ENCODE results near the gene GALNT6.
"Not testable (repeated sequence)": the region's sequence is repeated elsewhere in the genome, so short reads cannot be mapped to it uniquely, and the experiment has no call there.

The GALNT6 gene

DNA sequence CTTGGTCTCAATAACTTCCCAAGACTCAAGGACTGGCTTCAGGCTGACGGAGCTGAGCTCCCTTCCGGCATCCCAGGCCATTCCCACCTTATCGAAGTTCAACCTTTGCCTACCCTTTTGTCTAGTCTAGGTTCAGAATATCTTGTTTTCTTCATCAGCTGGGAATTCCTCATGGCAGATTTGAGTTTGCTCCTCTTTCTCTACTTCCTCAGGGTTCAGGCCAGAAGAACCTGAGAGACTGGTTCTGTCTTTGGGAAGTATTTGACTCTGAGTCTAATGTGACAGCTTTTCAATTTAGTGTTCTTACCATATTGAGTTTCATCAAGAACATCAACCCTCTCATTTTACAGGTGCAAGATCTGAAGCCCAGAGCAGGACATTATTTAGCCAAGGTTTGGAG is 69.3 kb downstream of the GALNT6 start:
- DNase-seq = no peak

GRCh38 chr12:51320695-51321320 is 70.4 kb downstream of the GALNT6 start:
- no peak for DNase-seq

GRCh38 chr12:51320311-51320694 is 70.9 kb downstream of the GALNT6 start:
- no peak for DNase-seq

- no peak for DNase-seq
Measured at GRCh38 chr12:51318846-51319599, 72.2 kb downstream of the GALNT6 start.

DNA sequence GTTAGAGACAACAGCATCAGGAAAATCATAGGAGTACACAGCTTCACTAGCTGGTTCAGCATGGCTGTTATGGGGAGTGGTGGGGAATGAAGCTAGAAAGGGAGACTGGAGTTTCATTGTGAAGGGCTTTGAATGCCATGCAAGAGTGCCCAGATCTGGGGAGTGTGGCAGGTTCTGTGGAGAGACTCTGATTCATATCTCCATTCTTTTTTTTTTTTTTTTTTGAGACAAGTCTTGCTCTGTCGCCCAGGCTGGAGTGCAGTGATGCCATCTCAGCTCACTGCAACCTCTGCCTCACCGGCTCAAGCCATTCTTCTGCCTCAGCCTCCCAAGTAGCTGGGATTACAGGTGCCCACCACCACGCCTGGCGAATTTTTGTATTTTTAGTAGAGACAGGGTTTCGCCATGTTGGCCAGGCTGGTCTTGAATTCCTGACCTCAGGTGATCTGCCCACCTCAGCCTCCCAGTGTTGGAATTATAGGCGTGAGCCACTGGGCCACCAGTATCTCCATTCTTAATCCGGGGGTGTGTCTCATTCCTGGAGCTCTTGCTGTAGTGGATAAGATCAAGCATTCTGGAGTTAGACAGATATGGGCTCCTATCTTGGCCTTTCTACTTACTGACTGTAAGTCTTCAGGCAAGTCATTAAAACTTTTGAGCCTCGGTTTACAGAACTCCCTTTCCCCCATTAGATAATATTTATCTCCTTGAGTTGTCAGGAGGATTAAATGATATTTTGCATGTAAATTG is 73.0 kb downstream of the GALNT6 start:
- DNase-seq = not testable (repeated sequence)

DNA sequence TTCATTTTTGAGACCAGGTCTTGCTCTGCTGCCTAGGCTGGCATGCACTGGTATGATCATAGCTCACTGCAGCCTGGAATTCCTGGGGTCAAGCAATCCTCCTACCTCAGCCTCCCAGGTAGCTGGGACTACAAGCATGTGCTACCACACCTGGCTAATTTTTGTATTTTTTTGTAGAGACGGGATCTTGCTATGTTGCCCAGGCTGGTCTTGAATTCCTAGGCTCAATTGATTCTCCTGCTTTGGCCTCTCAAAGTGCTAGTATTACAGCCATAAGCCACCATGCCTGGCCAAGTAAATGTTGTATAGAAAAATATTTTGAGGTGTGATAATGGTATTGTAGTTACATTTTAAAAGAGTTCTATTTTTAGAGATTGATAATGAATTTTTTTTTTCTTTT is 79.8 kb downstream of the GALNT6 start:
- no peak for DNase-seq

- DNase-seq = no peak
Measured at GRCh38 chr12:51307655-51308593, 83.3 kb downstream of the GALNT6 start.

DNA sequence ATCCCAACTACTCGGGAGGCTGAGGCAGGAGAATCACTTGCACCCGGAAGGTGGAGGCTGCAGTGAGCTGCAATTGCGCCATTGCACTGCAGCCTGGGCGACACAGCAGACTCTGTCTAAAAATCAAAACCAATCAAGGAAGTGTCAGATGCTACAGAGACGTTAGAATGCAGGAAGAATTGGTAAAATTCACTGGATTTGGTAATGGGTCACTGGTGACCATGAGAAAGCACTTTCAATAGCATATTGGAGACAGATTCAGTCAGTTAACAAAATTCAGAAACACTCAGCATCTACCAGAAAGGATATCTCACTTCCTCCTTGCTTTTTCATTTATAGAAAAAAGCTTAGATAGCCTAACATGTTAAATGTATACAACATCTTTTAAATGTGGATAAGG is 84.7 kb downstream of the GALNT6 start:
- no peak for DNase-seq

Measured in NCI-H1105 treated with DMSO at 0.1 percent for 48 hours (cell line).